HepG2 (cell line): Measurements from ENCODE around the gene DOC2A. TPM values are rescaled to one million over a fixed set of nuclear protein-coding genes. Genes with fewer than 3 reads are reported as not detected.

Experiments
- EZH2 ChIP-seq: conservative IDR thresholded peaks from 2 replicates; pipeline ENCODE4 v1.6.1; 2012; ENCODE audit warnings: mild to moderate bottlenecking, low read depth, low read length, moderate library complexity
- KDM4B ChIP-seq: sonication (generic); formaldehyde crosslinking; IDR thresholded peaks from 2 replicates; pipeline ENCODE4 v1.4.0; 2020; ENCODE audit warnings: missing genetic modification reagents
- KLF12 ChIP-seq: sonication (generic); formaldehyde crosslinking; IDR thresholded peaks from 2 replicates; pipeline ENCODE4 v1.4.0; 2020; ENCODE audit warnings: missing genetic modification reagents, borderline replicate concordance
- NFYB ChIP-seq: sonication (generic); formaldehyde crosslinking; IDR thresholded peaks from 2 replicates; pipeline ENCODE4 v1.4.0; 2020; ENCODE audit warnings: missing genetic modification reagents
- NPAS2 ChIP-seq: sonication (generic); formaldehyde crosslinking; IDR thresholded peaks from 2 replicates; pipeline ENCODE4 v1.8.0; 2022; ENCODE audit warnings: mild to moderate bottlenecking, missing genetic modification reagents, borderline replicate concordance
- NR0B2 ChIP-seq: sonication (generic); formaldehyde crosslinking; IDR thresholded peaks from 2 replicates; pipeline ENCODE4 v1.4.0; 2020; ENCODE audit warnings: mild to moderate bottlenecking, missing genetic modification reagents
- NRL ChIP-seq: sonication (generic); formaldehyde crosslinking; IDR thresholded peaks from 2 replicates; pipeline ENCODE4 v1.5.0; 2020; ENCODE audit warnings: missing genetic modification reagents, mild to moderate bottlenecking, moderate library complexity, borderline replicate concordance
- POLR2G ChIP-seq: fragments of 200-400 bp; formaldehyde crosslinking; IDR thresholded peaks from 2 replicates; pipeline ENCODE4 v1.6.1; 2018; ENCODE audit warnings: mild to moderate bottlenecking, low read depth, low read length, moderate library complexity
- RFXAP ChIP-seq: sonication (generic); formaldehyde crosslinking; IDR thresholded peaks from 2 replicates; pipeline ENCODE4 v1.4.0; 2020; ENCODE audit warnings: missing genetic modification reagents, borderline replicate concordance
- SMAD9 ChIP-seq: sonication (generic); formaldehyde crosslinking; IDR thresholded peaks from 2 replicates; pipeline ENCODE4 v1.5.1; 2020; ENCODE audit warnings: mild to moderate bottlenecking, missing genetic modification reagents
- SNAI1 ChIP-seq: sonication (generic); formaldehyde crosslinking; IDR thresholded peaks from 2 replicates; pipeline ENCODE4 v1.5.0; 2020; ENCODE audit warnings: mild to moderate bottlenecking, missing genetic modification reagents, borderline replicate concordance
- SRSF4 ChIP-seq: fragments of 200-400 bp; formaldehyde crosslinking; IDR thresholded peaks from one replicate; pipeline ENCODE4 v1.6.1; 2018; ENCODE audit warnings: mild to moderate bottlenecking, low read depth, low read length, moderate library complexity; ENCODE audit not compliant: poor library complexity, severe bottlenecking
- ZBTB34 ChIP-seq: sonication (generic); formaldehyde crosslinking; IDR thresholded peaks from 2 replicates; pipeline ENCODE4 v1.8.0; 2022; ENCODE audit warnings: mild to moderate bottlenecking, missing genetic modification reagents
- ZNF251 ChIP-seq: sonication (generic); formaldehyde crosslinking; IDR thresholded peaks from 2 replicates; pipeline ENCODE4 v1.9.0; 2021; ENCODE audit warnings: mild to moderate bottlenecking, missing genetic modification reagents
- ZNF256 ChIP-seq: sonication (generic); formaldehyde crosslinking; conservative IDR thresholded peaks from 2 replicates; pipeline ENCODE4 v1.4.0; 2020; ENCODE audit warnings: missing genetic modification reagents
- ZNF382 ChIP-seq: sonication (generic); formaldehyde crosslinking; IDR thresholded peaks from 2 replicates; pipeline ENCODE4 v1.5.0; 2020; ENCODE audit warnings: missing genetic modification reagents, mild to moderate bottlenecking, borderline replicate concordance
- ZNF800 ChIP-seq: sonication (generic); formaldehyde crosslinking; IDR thresholded peaks from 2 replicates; pipeline ENCODE4 v1.4.0; 2020; ENCODE audit warnings: missing genetic modification reagents
- polyA plus RNA-seq, 8 experiments: library from polyadenylated mRNA; depleted of rRNA in 3 of 8; stranded (reverse) in 7 of 8; unstranded in 1 of 8; fragments of >200 nt; fragmentation: Illumina TruSeq in 4 of 8; extraction: Trizol in 4 of 8; gene quantifications; 2 replicates each; pipeline versions ENCODE4 v1.2.1 to v1.2.3, GENCODE V29; 2011 to 2016; ENCODE audit warnings: low read depth in 4 of 8, missing spikeins in 1 of 8, mixed read lengths in 1 of 8; ENCODE audit not compliant: insufficient read depth in 1 of 8
- total RNA-seq, 5 experiments: library from RNA; depleted of rRNA; stranded (reverse); fragments of >200 nt; fragmentation: Illumina TruSeq; extraction: Trizol; gene quantifications; 2 replicates each; pipeline ENCODE4 v1.2.3, GENCODE V29; 2016; ENCODE audit warnings: low read depth in 1 of 5
- TF ChIP-seq, protein P1 (sequence below): sonication (generic); formaldehyde crosslinking; IDR thresholded peaks from 2 replicates; pipeline ENCODE4 v1.9.0; 2021; ENCODE audit warnings: mild to moderate bottlenecking, missing genetic modification reagents
- TF ChIP-seq, protein P2 (sequence below): IDR thresholded peaks from 2 replicates; pipeline ENCODE4 v1.6.1; 2018; ENCODE audit warnings: missing genetic modification reagents, mild to moderate bottlenecking, missing compliant biosample characterization

Gene DOC2A
- total and polyA plus RNA-seq, 2 of the 13 experiments (the other 11 are each of a cell fraction or from before 2014, with no cell fraction given) = 0.15 to 0.55 TPM

- TF ChIP-seq, protein P1, sequence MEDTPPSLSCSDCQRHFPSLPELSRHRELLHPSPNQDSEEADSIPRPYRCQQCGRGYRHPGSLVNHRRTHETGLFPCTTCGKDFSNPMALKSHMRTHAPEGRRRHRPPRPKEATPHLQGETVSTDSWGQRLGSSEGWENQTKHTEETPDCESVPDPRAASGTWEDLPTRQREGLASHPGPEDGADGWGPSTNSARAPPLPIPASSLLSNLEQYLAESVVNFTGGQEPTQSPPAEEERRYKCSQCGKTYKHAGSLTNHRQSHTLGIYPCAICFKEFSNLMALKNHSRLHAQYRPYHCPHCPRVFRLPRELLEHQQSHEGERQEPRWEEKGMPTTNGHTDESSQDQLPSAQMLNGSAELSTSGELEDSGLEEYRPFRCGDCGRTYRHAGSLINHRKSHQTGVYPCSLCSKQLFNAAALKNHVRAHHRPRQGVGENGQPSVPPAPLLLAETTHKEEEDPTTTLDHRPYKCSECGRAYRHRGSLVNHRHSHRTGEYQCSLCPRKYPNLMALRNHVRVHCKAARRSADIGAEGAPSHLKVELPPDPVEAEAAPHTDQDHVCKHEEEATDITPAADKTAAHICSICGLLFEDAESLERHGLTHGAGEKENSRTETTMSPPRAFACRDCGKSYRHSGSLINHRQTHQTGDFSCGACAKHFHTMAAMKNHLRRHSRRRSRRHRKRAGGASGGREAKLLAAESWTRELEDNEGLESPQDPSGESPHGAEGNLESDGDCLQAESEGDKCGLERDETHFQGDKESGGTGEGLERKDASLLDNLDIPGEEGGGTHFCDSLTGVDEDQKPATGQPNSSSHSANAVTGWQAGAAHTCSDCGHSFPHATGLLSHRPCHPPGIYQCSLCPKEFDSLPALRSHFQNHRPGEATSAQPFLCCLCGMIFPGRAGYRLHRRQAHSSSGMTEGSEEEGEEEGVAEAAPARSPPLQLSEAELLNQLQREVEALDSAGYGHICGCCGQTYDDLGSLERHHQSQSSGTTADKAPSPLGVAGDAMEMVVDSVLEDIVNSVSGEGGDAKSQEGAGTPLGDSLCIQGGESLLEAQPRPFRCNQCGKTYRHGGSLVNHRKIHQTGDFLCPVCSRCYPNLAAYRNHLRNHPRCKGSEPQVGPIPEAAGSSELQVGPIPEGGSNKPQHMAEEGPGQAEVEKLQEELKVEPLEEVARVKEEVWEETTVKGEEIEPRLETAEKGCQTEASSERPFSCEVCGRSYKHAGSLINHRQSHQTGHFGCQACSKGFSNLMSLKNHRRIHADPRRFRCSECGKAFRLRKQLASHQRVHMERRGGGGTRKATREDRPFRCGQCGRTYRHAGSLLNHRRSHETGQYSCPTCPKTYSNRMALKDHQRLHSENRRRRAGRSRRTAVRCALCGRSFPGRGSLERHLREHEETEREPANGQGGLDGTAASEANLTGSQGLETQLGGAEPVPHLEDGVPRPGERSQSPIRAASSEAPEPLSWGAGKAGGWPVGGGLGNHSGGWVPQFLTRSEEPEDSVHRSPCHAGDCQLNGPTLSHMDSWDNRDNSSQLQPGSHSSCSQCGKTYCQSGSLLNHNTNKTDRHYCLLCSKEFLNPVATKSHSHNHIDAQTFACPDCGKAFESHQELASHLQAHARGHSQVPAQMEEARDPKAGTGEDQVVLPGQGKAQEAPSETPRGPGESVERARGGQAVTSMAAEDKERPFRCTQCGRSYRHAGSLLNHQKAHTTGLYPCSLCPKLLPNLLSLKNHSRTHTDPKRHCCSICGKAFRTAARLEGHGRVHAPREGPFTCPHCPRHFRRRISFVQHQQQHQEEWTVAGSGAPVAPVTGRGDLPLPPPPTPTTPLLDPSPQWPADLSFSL (CRISPR knock-in tag) = no peak
- TF ChIP-seq KLF12 (no peak; the same call in 1 of the 2 replicates), ZNF256 (0 out of 2 replicates have a peak, but pooled peaks have one; percentile 20), SRSF4 (no peak), ZNF800 (0 out of 2 replicates have a peak, but pooled peaks have one; percentile 2), NPAS2 (CRISPR knock-in tag) (no peak), SMAD9 (0 out of 2 replicates have a peak, but pooled peaks have one; percentile 54), KDM4B (CRISPR knock-in tag) (no peak), NR0B2 (CRISPR knock-in tag) (no peak), NRL (CRISPR knock-in tag) (0 out of 2 replicates have a peak, but pooled peaks have one; percentile 7), NFYB (CRISPR knock-in tag) (no peak), EZH2 (no peak), RFXAP (CRISPR knock-in tag) (0 out of 2 replicates have a peak, but pooled peaks have one; percentile 11), SNAI1 (CRISPR knock-in tag) (no peak), POLR2G (no peak), ZNF382 (CRISPR knock-in tag) (no peak), ZNF251 (no peak), ZBTB34 (CRISPR knock-in tag) (no peak)
- TF ChIP-seq, protein P2, sequence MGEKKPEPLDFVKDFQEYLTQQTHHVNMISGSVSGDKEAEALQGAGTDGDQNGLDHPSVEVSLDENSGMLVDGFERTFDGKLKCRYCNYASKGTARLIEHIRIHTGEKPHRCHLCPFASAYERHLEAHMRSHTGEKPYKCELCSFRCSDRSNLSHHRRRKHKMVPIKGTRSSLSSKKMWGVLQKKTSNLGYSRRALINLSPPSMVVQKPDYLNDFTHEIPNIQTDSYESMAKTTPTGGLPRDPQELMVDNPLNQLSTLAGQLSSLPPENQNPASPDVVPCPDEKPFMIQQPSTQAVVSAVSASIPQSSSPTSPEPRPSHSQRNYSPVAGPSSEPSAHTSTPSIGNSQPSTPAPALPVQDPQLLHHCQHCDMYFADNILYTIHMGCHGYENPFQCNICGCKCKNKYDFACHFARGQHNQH = no peak
Measured at GRCh38 chr16:29961127-29961478, 49.7 kb downstream of the DOC2A start (continued).
